MM.1S (cell line): ENCODE results near the gene ZNF691.
"Not testable (repeated sequence)": the region's sequence is repeated elsewhere in the genome, so short reads cannot be mapped to it uniquely, and the experiment has no call there.

Experiments used
- DNase-seq: peaks from one replicate; pipeline ENCODE4 v3.0.0-alpha.2; 2015
- H2AFZ ChIP-seq: fragments of 300-600 bp; sonication (generic); 2 replicates; pipeline ENCODE4 v1.6.0; 2016; ENCODE audit warnings: antibody characterized with exemption, low read length
- H3F3A ChIP-seq: fragments of 300-600 bp; sonication (generic); 2 replicates; pipeline ENCODE4 v1.6.1; 2016; ENCODE audit warnings: mild to moderate bottlenecking, antibody characterized with exemption, low read length, moderate library complexity, mixed read lengths; ENCODE audit not compliant: insufficient read depth
- H3K27ac ChIP-seq: fragments of 300-600 bp; sonication (generic); 2 replicates; pipeline ENCODE4 v1.5.1; 2016; ENCODE audit warnings: mild to moderate bottlenecking, low read length
- H3K27me3 ChIP-seq: fragments of 300-600 bp; sonication (generic); replicated peaks from 2 replicates; pipeline ENCODE4 v1.6.0; 2016; ENCODE audit warnings: low read length; ENCODE audit not compliant: insufficient read depth
- H3K36me3 ChIP-seq: fragments of 300-600 bp; sonication (generic); replicated peaks from 2 replicates; pipeline ENCODE4 v1.6.1; 2016; ENCODE audit warnings: mild to moderate bottlenecking, low read length, mixed read lengths; ENCODE audit not compliant: insufficient read depth
- H3K4me1 ChIP-seq: fragments of 300-600 bp; sonication (generic); 2 replicates; pipeline ENCODE4 v1.6.1; 2016; ENCODE audit warnings: low read length, mixed read lengths
- H3K4me2 ChIP-seq: fragments of 300-600 bp; sonication (generic); 2 replicates; pipeline ENCODE4 v1.6.0; 2016; ENCODE audit warnings: low read depth, low read length
- H3K4me3 ChIP-seq: fragments of 300-600 bp; sonication (generic); 2 replicates; pipeline ENCODE4 v1.5.1; 2016; ENCODE audit warnings: low read length, mixed read lengths
- H3K79me2 ChIP-seq: fragments of 300-600 bp; sonication (generic); 2 replicates; pipeline ENCODE4 v1.6.1; 2016; ENCODE audit warnings: mixed run types, low read length, mixed read lengths
- H3K9ac ChIP-seq: fragments of 300-600 bp; sonication (generic); 2 replicates; pipeline ENCODE4 v1.6.1; 2016; ENCODE audit warnings: low read length, mixed read lengths
- H3K9me2 ChIP-seq: fragments of 300-600 bp; sonication (generic); replicated peaks from 2 replicates; pipeline ENCODE4 v1.6.1; 2016; ENCODE audit warnings: mild to moderate bottlenecking, low read length, mixed read lengths; ENCODE audit not compliant: insufficient read depth
- H3K9me3 ChIP-seq: fragments of 300-600 bp; sonication (generic); replicated peaks from 2 replicates; pipeline ENCODE4 v1.6.1; 2016; ENCODE audit warnings: mild to moderate bottlenecking, low read length, mixed read lengths; ENCODE audit not compliant: insufficient read depth
- H4K20me1 ChIP-seq: fragments of 300-600 bp; sonication (generic); 2 replicates; pipeline ENCODE4 v1.6.1; 2016; ENCODE audit warnings: mild to moderate bottlenecking, low read length, moderate library complexity, mixed read lengths; ENCODE audit not compliant: insufficient read depth
- CTCF ChIP-seq: fragments of 300-600 bp; sonication (generic); IDR thresholded peaks from 2 replicates; pipeline ENCODE4 v1.5.1; 2016; ENCODE audit warnings: antibody characterized with exemption, low read length, mixed read lengths
- EZH2 ChIP-seq: fragments of 300-600 bp; sonication (generic); optimal IDR thresholded peaks from 2 replicates; pipeline ENCODE3; 2017; ENCODE audit warnings: low read depth, mild to moderate bottlenecking, antibody characterized with exemption, low read length, mixed read lengths
- EZH2phosphoT487 ChIP-seq: fragments of 300-600 bp; sonication (generic); IDR thresholded peaks from 2 replicates; pipeline ENCODE4 v1.6.1; 2018; ENCODE audit warnings: antibody characterized with exemption, low read length

Gene ZNF691

DNA sequence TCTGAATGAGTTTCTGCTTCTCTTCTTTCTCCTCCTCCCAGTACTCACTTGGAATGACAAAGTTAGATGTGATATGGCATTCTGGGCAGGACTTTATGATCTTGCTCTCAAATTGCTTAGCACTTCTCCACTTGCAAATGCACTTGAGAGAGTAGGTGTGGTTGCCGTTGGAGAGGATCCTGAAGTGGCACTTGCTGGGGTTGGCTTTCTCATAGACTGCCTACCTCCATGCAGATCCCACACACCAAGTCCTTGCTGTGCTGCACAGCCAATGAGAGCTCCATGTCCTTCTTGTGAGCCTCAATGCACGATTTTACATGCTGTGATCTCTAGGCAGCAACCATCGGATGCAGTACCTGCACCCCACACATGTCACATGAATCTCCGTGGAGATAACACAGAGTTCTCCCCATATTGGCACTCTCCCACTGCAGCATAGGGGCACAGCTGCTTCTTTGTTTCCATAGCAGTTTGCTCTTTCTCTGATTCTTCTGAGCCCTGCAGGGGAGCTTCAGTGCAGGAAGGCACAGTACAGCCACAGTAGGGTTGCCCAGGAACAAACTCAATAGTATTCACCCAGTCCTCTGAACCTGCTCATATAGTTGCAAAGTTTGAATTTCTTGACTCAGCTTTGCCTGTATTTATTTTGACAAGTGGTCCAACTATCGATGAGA lies 45.2 kb downstream of the ZNF691 start:
- Histone ChIP-seq H3K9me2 (no peaks in the 10 kb centered on the region), H3K4me2 (no peak overlapping the region), H4K20me1 (no peaks in the 10 kb centered on the region), H3F3A (no peaks in the 10 kb centered on the region), H3K79me2 (no peaks in the 10 kb centered on the region), H3K4me1 (no peaks in the 10 kb centered on the region), H3K9ac (no peak overlapping the region), H3K9me3 (no peaks in the 10 kb centered on the region), H3K4me3 (no peak overlapping the region), H3K27me3 (no peaks in the 10 kb centered on the region), H2AFZ (no peak overlapping the region), H3K36me3 (no peaks in the 10 kb centered on the region), H3K27ac (no peak overlapping the region)
- DNase-seq: no peak
- TF ChIP-seq EZH2phosphoT487 (no peak), CTCF (no peak), EZH2 (no peak)

GRCh38 chr1:42899960-42900359 lies 53.5 kb downstream of the ZNF691 start:
- H3K4me3 ChIP-seq, H3F3A ChIP-seq, H3K27me3 ChIP-seq, DNase-seq, H3K9me2 ChIP-seq, H2AFZ ChIP-seq, H3K9me3 ChIP-seq, H4K20me1 ChIP-seq, H3K4me2 ChIP-seq, H3K27ac ChIP-seq, H3K36me3 ChIP-seq, H3K79me2 ChIP-seq, H3K9ac ChIP-seq, H3K4me1 ChIP-seq: not testable (repeated sequence)
